Body of pancreas (tissue), 4 donors: ENCODE data around the gene BRF1.

Source experiments
- CTCF ChIP-seq, 7 experiments: fragments of 450-650 bp in 4 of 7; fragments of 200-600 bp in 3 of 7; sonication (generic) in 3 of 7; IDR thresholded peaks; one replicate each; pipeline ENCODE4 v1.5.1; 2016 to 2019; ENCODE audit warnings: antibody characterized with exemption in 7 of 7
- POLR2A ChIP-seq, 3 donors: fragments of 450-650 bp; IDR thresholded peaks; one replicate each; pipeline ENCODE4 v1.6.1; 2016; ENCODE audit warnings: antibody characterized with exemption in 3 of 3, mild to moderate bottlenecking in 2 of 3

GRCh38 chr14:105301103-105301914 is 508 bp upstream of the BRF1 start:
- TF ChIP-seq CTCF (IDR thresholded peaks at IDR 0.05) (peak in 2 of 7 experiments; percentile 5 to 17), POLR2A (IDR thresholded peaks at IDR 0.05) (peak in 2 of 3 donors; percentile 73 to 75)
